GM21717 (cell line): Measurements from ENCODE around the gene TPM2.

ENCODE experiments used
- ATAC-seq: cut with Tn5 transposase; IDR thresholded peaks from one replicate; pipeline ENCODE4 v1.9.1; 2021; ENCODE audit warnings: mild to moderate bottlenecking, moderate library complexity; ENCODE audit not compliant: unreplicated experiment

The TPM2 gene

GRCh38 chr9:35718721-35719511, 29.2 kb upstream of the TPM2 start:
- ATAC-seq = no peak

- no peak for ATAC-seq
Observed at GRCh38 chr9:35717132-35717870, 27.6 kb upstream of the TPM2 start.

GRCh38 chr9:35716230-35716629, 26.5 kb upstream of the TPM2 start:
- ATAC-seq = no peak

GRCh38 chr9:35714579-35715252, 25.0 kb upstream of the TPM2 start:
- no peak for ATAC-seq

- ATAC-seq = no peak
Observed at GRCh38 chr9:35714123-35714522, 24.4 kb upstream of the TPM2 start.

- ATAC-seq = no peak
Observed at GRCh38 chr9:35713578-35713977, 23.9 kb upstream of the TPM2 start.

- no peak for ATAC-seq
Observed at GRCh38 chr9:35712762-35713400, 23.2 kb upstream of the TPM2 start.

GRCh38 chr9:35711501-35712428, 22.0 kb upstream of the TPM2 start:
- ATAC-seq = no peak

- ATAC-seq = no peak
Observed at GRCh38 chr9:35710818-35711500, 21.2 kb upstream of the TPM2 start.

- no peak for ATAC-seq
Observed at GRCh38 chr9:35708146-35708545, 18.4 kb upstream of the TPM2 start.

- ATAC-seq = no peak
Observed at GRCh38 chr9:35706951-35707350, 17.2 kb upstream of the TPM2 start.

GRCh38 chr9:35705836-35706430, 16.2 kb upstream of the TPM2 start:
- no peak for ATAC-seq

GRCh38 chr9:35705372-35705771, 15.6 kb upstream of the TPM2 start:
- ATAC-seq = no peak

- no peak for ATAC-seq
Observed at GRCh38 chr9:35703906-35704672, 14.4 kb upstream of the TPM2 start.

GRCh38 chr9:35702696-35703095, 13.0 kb upstream of the TPM2 start:
- ATAC-seq = no peak

- no peak for ATAC-seq
Observed at GRCh38 chr9:35700942-35701341, 11.2 kb upstream of the TPM2 start.

GRCh38 chr9:35700031-35700430, 10.3 kb upstream of the TPM2 start:
- no peak for ATAC-seq

- no peak for ATAC-seq
Observed at GRCh38 chr9:35698231-35698630, 8.5 kb upstream of the TPM2 start.

GRCh38 chr9:35697486-35697885, 7.8 kb upstream of the TPM2 start:
- no peak for ATAC-seq
